HG03045 (cell line): ENCODE data around the gene PROKR1.
"Not testable (repeated sequence)": the region's sequence is repeated elsewhere in the genome, so short reads cannot be mapped to it uniquely, and the experiment has no call there.

ENCODE experiments used
- ATAC-seq: cut with Tn5 transposase; IDR thresholded peaks from one replicate; pipeline ENCODE4 v1.9.1; 2021; ENCODE audit warnings: mild to moderate bottlenecking, moderate library complexity; ENCODE audit not compliant: unreplicated experiment

Gene PROKR1

GRCh38 chr2:68653538-68653982 lies 10.2 kb downstream of the PROKR1 start:
- peak; percentile 65 for ATAC-seq

GRCh38 chr2:68658266-68658665 lies 14.9 kb downstream of the PROKR1 start:
- ATAC-seq: no peak

- ATAC-seq: no peak
Measured at GRCh38 chr2:68659081-68659480, 15.7 kb downstream of the PROKR1 start.

GRCh38 chr2:68660658-68661057 lies 17.3 kb downstream of the PROKR1 start:
- ATAC-seq: no peak

DNA sequence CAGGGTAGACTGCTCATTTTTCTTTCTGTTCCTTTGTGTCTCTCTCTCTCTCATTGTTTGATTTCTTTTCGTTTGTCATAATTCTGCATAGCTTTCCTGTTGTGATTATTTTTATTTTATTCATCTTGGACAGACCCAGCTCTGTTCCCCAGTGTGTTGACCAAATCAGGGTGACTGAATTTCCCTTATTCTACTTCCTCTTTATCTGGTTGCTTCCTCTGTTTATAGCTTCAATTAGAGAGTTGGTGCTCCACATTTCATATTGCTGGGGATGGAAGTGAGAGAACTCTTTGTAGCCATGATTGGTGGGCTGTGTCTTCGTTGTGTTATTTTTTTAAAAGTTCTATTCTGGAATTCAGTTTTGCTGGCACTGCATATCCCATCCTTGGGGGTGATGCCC lies 19.1 kb downstream of the PROKR1 start:
- ATAC-seq: no peak

DNA sequence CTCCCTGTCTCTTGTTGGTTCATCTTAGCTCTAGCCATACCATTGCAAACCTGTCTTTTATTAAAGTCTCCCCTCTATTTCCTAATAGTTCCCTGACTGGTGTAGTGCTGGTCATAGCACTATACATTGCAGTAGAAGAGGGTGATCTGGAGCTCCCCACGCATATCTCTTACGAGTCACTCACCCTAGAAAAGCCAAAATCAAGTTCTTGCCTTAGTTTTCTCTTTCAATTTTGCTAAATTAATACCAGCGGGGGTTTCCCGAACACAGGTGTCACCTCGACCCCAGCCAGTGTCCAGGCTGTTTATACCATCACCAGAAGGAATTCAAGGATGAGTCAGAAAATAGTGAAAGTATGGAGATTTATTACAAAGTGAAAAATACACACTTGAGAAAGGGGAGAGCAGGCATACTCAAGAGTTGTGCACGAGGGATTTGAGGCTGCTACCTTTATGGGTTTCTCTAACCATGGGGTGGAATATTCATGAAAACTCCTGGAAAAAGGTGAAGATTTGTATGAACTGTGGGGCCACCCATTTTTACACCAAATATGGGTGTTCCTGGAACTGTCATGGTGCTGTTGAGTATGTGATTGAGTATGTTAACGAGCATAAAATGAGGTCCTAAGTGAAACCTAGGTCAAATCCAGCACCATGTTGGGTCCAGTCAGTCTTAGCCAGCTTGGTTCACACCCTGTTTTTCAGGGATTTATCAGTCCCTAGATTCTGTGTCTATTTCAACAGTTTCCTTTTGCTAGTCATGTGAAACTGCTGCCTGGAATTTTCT lies 20.2 kb downstream of the PROKR1 start:
- ATAC-seq: no peak

- ATAC-seq: no peak
Measured at GRCh38 chr2:68667371-68667770, 24.0 kb downstream of the PROKR1 start.

DNA sequence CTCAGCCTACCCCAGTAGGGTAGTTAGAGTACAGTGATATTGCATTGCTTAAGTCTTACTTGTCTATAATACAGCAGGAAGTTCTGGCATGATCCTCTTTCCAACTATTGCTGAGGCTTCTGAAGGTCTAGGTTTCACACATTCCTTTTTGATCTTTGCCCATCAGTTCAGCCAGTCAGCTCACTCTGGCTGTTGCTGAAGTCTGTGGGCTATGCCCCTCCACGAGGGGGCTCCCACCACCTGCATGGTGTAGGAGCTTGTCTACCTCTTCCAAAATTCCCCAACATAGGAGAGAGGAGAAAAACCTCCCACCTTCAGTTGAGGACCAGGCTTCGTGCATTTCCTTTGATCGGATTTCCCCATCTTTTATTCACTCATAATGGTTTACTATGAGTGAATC lies 26.3 kb downstream of the PROKR1 start:
- ATAC-seq: no peak

DNA sequence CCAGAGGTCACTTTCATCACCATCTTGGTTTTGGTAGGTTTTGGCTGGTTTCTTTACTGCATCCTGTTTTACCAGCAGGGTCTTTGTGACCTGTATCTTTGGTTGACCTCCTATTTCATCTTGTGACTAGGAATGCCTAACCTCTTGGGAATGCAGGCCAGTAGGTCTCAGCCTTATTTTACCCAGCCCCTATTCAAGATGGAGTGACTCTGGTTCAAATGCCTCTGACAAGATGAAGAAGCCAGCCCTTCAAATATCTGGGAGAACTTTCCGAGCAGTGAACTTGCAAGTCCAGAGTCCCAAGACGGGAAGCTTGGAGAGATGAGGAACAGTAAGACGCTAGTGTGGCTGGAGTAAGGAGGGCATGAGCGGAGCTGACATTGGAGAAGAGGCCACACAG lies 28.6 kb downstream of the PROKR1 start:
- no peak for ATAC-seq

GRCh38 chr2:68673631-68674030 lies 30.3 kb downstream of the PROKR1 start:
- ATAC-seq: no peak

DNA sequence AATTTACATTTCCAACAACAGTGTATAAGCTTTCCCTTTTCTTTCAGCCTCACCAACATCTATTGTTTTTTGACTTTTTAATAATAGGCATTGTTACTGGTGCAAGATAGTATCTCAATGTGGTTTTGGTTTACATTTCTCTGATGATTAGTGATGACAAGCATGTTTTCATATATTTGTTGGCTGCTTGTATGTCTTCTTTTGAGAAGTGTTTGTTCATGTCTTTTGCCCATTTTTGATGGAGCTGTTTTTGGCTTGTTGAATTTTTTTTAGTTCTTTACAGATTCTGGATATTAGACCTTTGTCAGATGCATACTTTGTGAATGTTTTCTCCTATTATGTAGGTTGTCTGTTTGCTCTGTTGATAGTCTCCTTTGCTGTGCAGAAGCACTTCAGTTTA lies 32.1 kb downstream of the PROKR1 start:
- no peak for ATAC-seq

GRCh38 chr2:68677837-68678236 lies 34.5 kb downstream of the PROKR1 start:
- not testable (repeated sequence) for ATAC-seq

DNA sequence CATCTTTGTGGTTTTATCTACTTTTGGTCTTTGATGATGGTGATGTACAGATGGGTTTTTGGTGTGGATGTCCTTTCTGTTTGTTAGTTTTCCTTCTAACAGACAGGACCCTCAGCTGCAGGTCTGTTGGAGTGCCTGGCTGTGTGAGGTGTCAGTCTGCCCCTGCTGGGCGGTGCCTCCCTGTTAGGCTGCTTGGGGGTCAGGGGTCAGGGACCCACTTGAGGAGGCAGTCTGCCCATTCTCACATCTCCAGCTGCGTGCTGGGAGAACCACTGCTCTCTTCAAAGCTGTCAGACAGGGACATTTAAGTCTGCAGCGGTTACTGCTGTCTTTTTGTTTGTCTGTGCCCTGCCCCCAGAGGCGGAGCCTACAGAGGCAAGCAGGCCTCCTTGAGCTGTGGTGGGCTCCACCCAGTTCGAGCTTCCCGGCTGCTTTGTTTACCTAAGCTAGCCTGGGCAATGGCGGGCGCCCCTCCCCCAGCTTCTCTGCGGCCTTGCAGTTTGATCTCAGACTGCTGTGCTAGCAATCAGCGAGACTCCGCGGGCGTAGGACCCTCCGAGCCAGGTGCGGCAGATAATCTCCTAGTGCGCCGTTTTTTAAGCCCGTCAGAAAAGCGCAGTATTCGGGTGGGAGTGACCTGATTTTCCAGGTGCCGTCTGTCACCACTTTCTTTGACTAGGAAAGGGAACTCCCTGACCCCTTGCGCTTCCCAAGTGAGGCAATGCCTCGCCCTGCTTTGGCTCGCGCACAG lies 36.0 kb downstream of the PROKR1 start:
- ATAC-seq: not testable (repeated sequence)

GRCh38 chr2:68679917-68680267 lies 36.5 kb downstream of the PROKR1 start:
- not testable (repeated sequence) for ATAC-seq

GRCh38 chr2:68684197-68684596 lies 40.8 kb downstream of the PROKR1 start:
- no peak for ATAC-seq

- no peak for ATAC-seq
Measured at GRCh38 chr2:68686178-68686577, 42.8 kb downstream of the PROKR1 start.

- ATAC-seq: no peak
Measured at GRCh38 chr2:68687018-68687417, 43.6 kb downstream of the PROKR1 start.

DNA sequence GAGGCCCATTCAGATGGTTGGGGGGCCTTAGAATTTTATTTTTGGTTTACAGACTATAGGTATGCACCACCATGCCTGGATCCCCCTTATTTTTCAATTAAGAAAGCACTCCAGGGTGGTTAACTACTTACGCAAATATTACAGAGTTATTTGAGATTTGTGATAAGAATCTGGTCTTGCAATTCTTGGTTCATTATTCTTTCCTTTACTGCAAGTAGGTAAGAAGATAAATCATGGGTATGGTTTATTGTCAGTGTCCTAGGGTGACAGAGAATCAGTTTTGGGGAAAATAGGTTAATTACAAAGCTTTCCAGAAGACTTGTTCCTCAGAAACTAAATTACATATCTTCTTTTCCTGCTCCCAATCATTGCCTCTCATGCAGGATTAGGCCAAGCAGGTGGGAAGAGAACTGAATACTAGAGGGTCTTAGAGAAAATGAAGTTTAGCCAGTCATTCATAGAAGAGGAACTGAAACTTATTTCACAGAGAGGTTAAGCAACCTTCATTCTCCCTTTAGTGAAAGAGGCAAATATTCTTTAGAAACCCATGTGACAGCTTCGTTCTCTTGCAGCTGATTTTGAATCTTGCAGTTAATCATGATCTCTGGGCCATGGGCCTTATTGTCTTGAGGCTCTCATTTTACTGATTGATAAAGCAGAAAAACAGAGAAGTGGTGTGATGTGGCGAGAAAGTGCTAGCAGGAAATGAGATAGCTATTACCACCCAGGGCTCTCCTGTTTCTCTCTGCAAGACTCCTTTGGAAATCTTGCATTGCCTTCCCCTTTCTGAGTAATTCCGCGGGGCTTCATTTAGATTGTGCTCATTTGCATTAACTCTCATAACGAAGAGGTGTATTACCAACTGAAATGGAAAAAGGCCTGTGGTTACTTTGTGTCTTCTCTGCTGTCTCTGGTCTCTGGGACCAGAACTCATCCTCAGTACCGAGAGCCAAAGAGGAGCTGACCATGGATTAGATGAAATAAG lies 46.5 kb downstream of the PROKR1 start:
- ATAC-seq: peak; percentile 94

DNA sequence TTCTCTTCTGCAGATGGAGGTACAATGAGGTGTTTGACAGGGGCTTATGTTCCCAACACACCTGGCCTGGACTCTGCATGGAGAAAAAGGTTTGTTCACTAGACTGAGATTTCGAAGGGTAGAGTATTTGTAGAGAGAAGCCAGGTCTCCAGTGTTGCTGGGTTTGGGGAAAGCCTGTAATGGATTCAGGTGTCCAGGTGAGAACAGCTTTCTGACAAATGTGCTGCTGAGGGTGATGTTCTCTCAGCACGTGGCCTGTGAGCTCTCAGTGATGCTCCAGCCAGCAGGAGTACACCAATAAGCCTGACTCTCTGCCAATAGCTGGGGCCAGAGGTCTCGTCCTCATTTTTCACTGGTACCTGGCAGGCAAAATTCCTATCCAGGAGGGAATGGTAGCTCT lies 47.5 kb downstream of the PROKR1 start:
- ATAC-seq: no peak

DNA sequence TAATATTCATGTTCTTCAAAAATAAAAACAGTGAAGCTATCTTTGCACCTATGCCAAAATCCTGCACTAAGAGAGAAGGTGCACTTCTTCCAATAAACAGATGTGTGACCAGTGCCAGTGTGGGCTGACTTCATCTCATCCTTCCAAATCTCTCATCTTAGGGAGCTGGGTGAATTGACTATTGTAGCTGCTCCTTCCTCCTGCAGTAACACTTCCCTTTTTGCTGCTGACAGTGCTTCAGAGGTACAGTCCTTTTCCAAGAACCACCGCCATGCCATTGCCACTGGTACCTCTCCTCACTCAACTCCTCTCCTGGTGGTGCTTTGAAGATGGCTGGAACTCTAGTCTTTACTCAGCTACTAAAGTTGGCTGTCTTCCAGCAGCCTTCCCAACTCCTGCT lies 49.1 kb downstream of the PROKR1 start:
- ATAC-seq: no peak

- ATAC-seq: no peak
Measured at GRCh38 chr2:68693951-68694350, 50.6 kb downstream of the PROKR1 start.
